ENCODE measurements around the gene C1orf174. TPM values are rescaled to one million over a fixed set of nuclear protein-coding genes. Genes with fewer than 3 reads are reported as not detected.
A peak's percentile ranks its signal among the peaks of the same experiment; 100 is the strongest.

Gene C1orf174
- polyA plus RNA-seq, 3 donors: 19.1 to 46.0 (median 21.3) TPM

- 100% methylated on average over 4 of the region's 7 CpGs for WGBS (ENCODE audit: insufficient coverage)
- Mint-ChIP-seq H3K4me1 (no peaks in the 10 kb centered on the region), H3K27ac (peak overlapping the region in 1 of 7 donors; percentile 63), H3K4me3 (no peak overlapping the region), H3K9me3 (peaks cover 0 to 11% (median 3%) of the 10 kb centered on the region in 7 donors), H3K36me3 (peaks cover 67 to 90% of the 10 kb centered on the region in 2 donors), H3K27me3 (ENCODE audit: low read depth in 3 of 3) (peaks cover 0 to 3% (median 0%) of the 10 kb centered on the region in 3 donors)
- H2AFZ ChIP-seq (ENCODE audit: insufficient read depth, low read depth, low read length, poor library complexity, severe bottlenecking): no peak overlapping the region
- H3K4me3 ChIP-seq (replicated peaks in 1 of 3; ENCODE audit: low read depth in 2 of 3, low read length in 3 of 3): no peak overlapping the region
- no peaks in the 10 kb centered on the region for H3K4me1 ChIP-seq (ENCODE audit: control insufficient read depth in 1 of 2, insufficient read depth in 2 of 2, low read length in 2 of 2)
- DNase-seq: no peak
- no peak overlapping the region for H3K4me2 ChIP-seq (replicated peaks; ENCODE audit: extremely low read depth, low read length, poor library complexity, severe bottlenecking)
- no peaks in the 10 kb centered on the region for H4K20me1 ChIP-seq (ENCODE audit: insufficient read depth, low read length)
- H3K27ac ChIP-seq (ENCODE audit: low read depth in 1 of 2, low read length in 2 of 2): no peak overlapping the region
- H3K9me3 ChIP-seq (replicated peaks in 1 of 2; ENCODE audit: control insufficient read depth in 1 of 2, insufficient read depth in 1 of 2, low read length in 2 of 2): no peaks in the 10 kb centered on the region
- no peaks in the 10 kb centered on the region for H3K27me3 ChIP-seq (ENCODE audit: control insufficient read depth in 2 of 2, insufficient read depth in 2 of 2, low read length in 2 of 2)
- intact Hi-C loops (cut with micrococcal nuclease): no loop called here
- H3K79me2 ChIP-seq (ENCODE audit: insufficient read depth, low read length): no peaks in the 10 kb centered on the region
- no peak overlapping the region for H3K9ac ChIP-seq (ENCODE audit: insufficient read depth, low read length, poor library complexity, severe bottlenecking)
- no peak for TF ChIP-seq CTCF (IDR thresholded peaks at IDR 0.05)
- H3K36me3 ChIP-seq (replicated peaks in 1 of 2; ENCODE audit: control insufficient read depth in 1 of 2, insufficient read depth in 2 of 2, low read length in 2 of 2): peaks cover 47 to 90% of the 10 kb centered on the region in 2 donors
Observed at GRCh38 chr1:3871451-3871805, 28.6 kb downstream of the C1orf174 start.

GRCh38 chr1:3869751-3870301 lies 30.2 kb downstream of the C1orf174 start:
- no peak for DNase-seq
- Histone ChIP-seq H2AFZ (ENCODE audit: insufficient read depth, low read depth, low read length, poor library complexity, severe bottlenecking) (no peak overlapping the region), H3K36me3 (replicated peaks in 1 of 2; ENCODE audit: control insufficient read depth in 1 of 2, insufficient read depth in 2 of 2, low read length in 2 of 2) (peaks cover 38 to 74% of the 10 kb centered on the region in 2 donors), H3K27ac (ENCODE audit: low read depth in 1 of 2, low read length in 2 of 2) (no peak overlapping the region), H3K4me2 (replicated peaks; ENCODE audit: extremely low read depth, low read length, poor library complexity, severe bottlenecking) (no peak overlapping the region), H3K9ac (ENCODE audit: insufficient read depth, low read length, poor library complexity, severe bottlenecking) (no peak overlapping the region), H3K9me3 (replicated peaks in 1 of 2; ENCODE audit: control insufficient read depth in 1 of 2, insufficient read depth in 1 of 2, low read length in 2 of 2) (no peaks in the 10 kb centered on the region), H3K4me1 (ENCODE audit: control insufficient read depth in 1 of 2, insufficient read depth in 2 of 2, low read length in 2 of 2) (no peaks in the 10 kb centered on the region), H4K20me1 (ENCODE audit: insufficient read depth, low read length) (no peaks in the 10 kb centered on the region), H3K4me3 (replicated peaks in 1 of 3; ENCODE audit: low read depth in 2 of 3, low read length in 3 of 3) (no peak overlapping the region), H3K79me2 (ENCODE audit: insufficient read depth, low read length) (no peaks in the 10 kb centered on the region), H3K27me3 (ENCODE audit: control insufficient read depth in 2 of 2, insufficient read depth in 2 of 2, low read length in 2 of 2) (no peaks in the 10 kb centered on the region)
- intact Hi-C loops (cut with micrococcal nuclease): no loop called here
- Mint-ChIP-seq H3K27me3 (ENCODE audit: low read depth in 3 of 3) (peaks cover 0 to 3% (median 0%) of the 10 kb centered on the region in 3 donors), H3K4me3 (no peak overlapping the region), H3K27ac (no peak overlapping the region), H3K36me3 (peaks cover 55 to 82% of the 10 kb centered on the region in 2 donors), H3K4me1 (no peaks in the 10 kb centered on the region), H3K9me3 (peaks cover 0 to 11% (median 4%) of the 10 kb centered on the region in 7 donors)
- no peak for TF ChIP-seq CTCF (IDR thresholded peaks at IDR 0.05)
- WGBS (ENCODE audit: insufficient coverage): 95% methylated on average over 16 of the region's 18 CpGs
